ENCODE measurements around the gene RBFOX2. TPM values are rescaled to one million over a fixed set of nuclear protein-coding genes. Genes with fewer than 3 reads are reported as not detected.
A peak's percentile ranks its signal among the peaks of the same experiment; 100 is the strongest.

The RBFOX2 gene
- total RNA-seq, 4 donors from 2014 or later = 50.2 to 75.6 (median 71.4) TPM

GRCh38 chr22:36015811-36016529 is 12.7 kb downstream of the RBFOX2 start:
- no peaks in the 10 kb centered on the region for H3K9me3 ChIP-seq
- no peaks in the 10 kb centered on the region for H3K27me3 ChIP-seq
- 28 to 30% methylated on average over 2 of the region's 2 CpGs for WGBS, 2 donors
- H3K27ac ChIP-seq = peak overlapping the region in 3 of 4 donors; percentile 4 to 53 (median 49)
- DNase-seq (ENCODE audit: low spot score in 2 of 2) = no peak
- TF ChIP-seq CTCF (IDR thresholded peaks at IDR 0.05) (no peak), EP300 (IDR thresholded peaks at IDR 0.05) (no peak), POLR2A (IDR thresholded peaks at IDR 0.05) (no peak)
- H3K4me1 ChIP-seq = peaks cover 0 to 52% (median 28%) of the 10 kb centered on the region in 4 donors
- H3K36me3 ChIP-seq = no peaks in the 10 kb centered on the region
- H3K4me3 ChIP-seq = no peak overlapping the region

- TF ChIP-seq CTCF (IDR thresholded peaks at IDR 0.05) = no peak
- no peak for TF ChIP-seq EP300 (IDR thresholded peaks at IDR 0.05)
- TF ChIP-seq POLR2A (IDR thresholded peaks at IDR 0.05) = no peak
- no peak overlapping the region for H3K4me3 ChIP-seq
- 48 to 70% methylated on average over 4 of the region's 4 CpGs for WGBS, 2 donors
- DNase-seq (ENCODE audit: low spot score in 2 of 2) = no peak
- H3K27me3 ChIP-seq = no peaks in the 10 kb centered on the region
- no peaks in the 10 kb centered on the region for H3K9me3 ChIP-seq
- H3K36me3 ChIP-seq = no peaks in the 10 kb centered on the region
- H3K27ac ChIP-seq = peak overlapping the region in 2 of 4 donors; percentile 49 to 53
- H3K4me1 ChIP-seq = peaks cover 0 to 58% (median 30%) of the 10 kb centered on the region in 4 donors
Measured at GRCh38 chr22:36015155-36015810, 13.3 kb downstream of the RBFOX2 start.

- Histone ChIP-seq H3K27ac (peak overlapping the region in 1 of 4 donors; percentile 20), H3K27me3 (no peaks in the 10 kb centered on the region), H3K9me3 (no peaks in the 10 kb centered on the region), H3K36me3 (no peaks in the 10 kb centered on the region), H3K4me3 (no peak overlapping the region), H3K4me1 (peaks cover 0 to 64% (median 30%) of the 10 kb centered on the region in 4 donors)
- no peak for TF ChIP-seq EP300 (IDR thresholded peaks at IDR 0.05)
- no peak for TF ChIP-seq CTCF (IDR thresholded peaks at IDR 0.05)
- no peak for TF ChIP-seq POLR2A (IDR thresholded peaks at IDR 0.05)
- 81 to 85% methylated on average over 4 of the region's 4 CpGs for WGBS, 2 donors
- no peak for DNase-seq (ENCODE audit: low spot score in 2 of 2)
Measured at GRCh38 chr22:36014546-36015074, 14.0 kb downstream of the RBFOX2 start.

GRCh38 chr22:36012332-36012731 is 16.3 kb downstream of the RBFOX2 start:
- whole genome bisulfite sequencing, 2 donors = 88 to 91% methylated on average over 4 of the region's 4 CpGs
- Histone ChIP-seq H3K27me3 (no peaks in the 10 kb centered on the region), H3K27ac (no peak overlapping the region)

More at GRCh38 chr22:36012332-36012731, 16.3 kb downstream of the RBFOX2 start:
- TF ChIP-seq EP300 (IDR thresholded peaks at IDR 0.05) = no peak
- TF ChIP-seq CTCF (IDR thresholded peaks at IDR 0.05) = no peak
- no peak for TF ChIP-seq POLR2A (IDR thresholded peaks at IDR 0.05)
- H3K4me3 ChIP-seq = no peak overlapping the region
- peaks cover 0 to 69% (median 31%) of the 10 kb centered on the region in 4 donors for H3K4me1 ChIP-seq
- H3K36me3 ChIP-seq = no peaks in the 10 kb centered on the region
- H3K9me3 ChIP-seq = no peaks in the 10 kb centered on the region
- DNase-seq (ENCODE audit: low spot score in 2 of 2) = no peak

All from tibial nerve (tissue), 4 donors.